C4-2B (cell line): ENCODE data around the gene RNF13.

Experiments used
- ZFX ChIP-seq: fragments of 450-650 bp; IDR thresholded peaks from 2 replicates; pipeline ENCODE4 v1.6.1; 2017
- TF ChIP-seq, protein P1 (sequence below): fragments of 450-650 bp; conservative IDR thresholded peaks from 2 replicates; pipeline ENCODE4 v1.5.1; 2017; ENCODE audit warnings: mild to moderate bottlenecking

DNA sequence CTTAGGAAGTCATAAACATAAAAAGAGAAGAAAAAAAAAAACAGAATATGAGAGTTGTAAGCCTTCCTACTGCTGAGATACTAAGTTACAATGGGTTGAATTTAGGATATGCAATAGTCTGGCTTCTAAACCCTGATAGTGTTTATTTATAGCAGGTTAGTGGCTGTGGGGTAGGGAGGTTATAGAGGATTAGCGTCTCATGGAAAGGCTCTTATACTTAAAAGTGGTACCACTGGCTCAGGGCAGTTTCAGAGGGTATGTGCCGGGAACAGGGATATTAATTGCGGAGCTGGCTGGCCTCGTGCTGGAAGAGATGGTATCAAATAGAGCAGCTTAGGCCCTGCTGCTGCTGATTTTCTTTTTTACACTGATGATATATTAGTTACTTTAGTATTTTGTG is 96.9 kb downstream of the RNF13 start:
- TF ChIP-seq, protein P1, sequence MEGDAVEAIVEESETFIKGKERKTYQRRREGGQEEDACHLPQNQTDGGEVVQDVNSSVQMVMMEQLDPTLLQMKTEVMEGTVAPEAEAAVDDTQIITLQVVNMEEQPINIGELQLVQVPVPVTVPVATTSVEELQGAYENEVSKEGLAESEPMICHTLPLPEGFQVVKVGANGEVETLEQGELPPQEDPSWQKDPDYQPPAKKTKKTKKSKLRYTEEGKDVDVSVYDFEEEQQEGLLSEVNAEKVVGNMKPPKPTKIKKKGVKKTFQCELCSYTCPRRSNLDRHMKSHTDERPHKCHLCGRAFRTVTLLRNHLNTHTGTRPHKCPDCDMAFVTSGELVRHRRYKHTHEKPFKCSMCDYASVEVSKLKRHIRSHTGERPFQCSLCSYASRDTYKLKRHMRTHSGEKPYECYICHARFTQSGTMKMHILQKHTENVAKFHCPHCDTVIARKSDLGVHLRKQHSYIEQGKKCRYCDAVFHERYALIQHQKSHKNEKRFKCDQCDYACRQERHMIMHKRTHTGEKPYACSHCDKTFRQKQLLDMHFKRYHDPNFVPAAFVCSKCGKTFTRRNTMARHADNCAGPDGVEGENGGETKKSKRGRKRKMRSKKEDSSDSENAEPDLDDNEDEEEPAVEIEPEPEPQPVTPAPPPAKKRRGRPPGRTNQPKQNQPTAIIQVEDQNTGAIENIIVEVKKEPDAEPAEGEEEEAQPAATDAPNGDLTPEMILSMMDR = no peak
- TF ChIP-seq ZFX = no peak
